HEK293 (cell line): ENCODE data around the gene UCN2.
"Not testable (repeated sequence)": the region's sequence is repeated elsewhere in the genome, so short reads cannot be mapped to it uniquely, and the experiment has no call there.

Experiments
- ZNF214 ChIP-seq: fragments of 450-650 bp; formaldehyde crosslinking; IDR thresholded peaks from 2 replicates; pipeline ENCODE4 v1.5.1; 2017; ENCODE audit warnings: missing biosample characterization, mild to moderate bottlenecking, missing genetic modification characterization, borderline replicate concordance
- ZNF239 ChIP-seq: fragments of 450-650 bp; formaldehyde crosslinking; IDR thresholded peaks from 2 replicates; pipeline ENCODE4 v1.5.1; 2016; ENCODE audit warnings: missing biosample characterization, missing genetic modification characterization
- ZNF24 ChIP-seq: fragments of 450-650 bp; formaldehyde crosslinking; IDR thresholded peaks from 2 replicates; pipeline ENCODE4 v1.5.1; 2016; ENCODE audit warnings: missing biosample characterization, missing genetic modification characterization
- ZNF623 ChIP-seq: fragments of 450-650 bp; formaldehyde crosslinking; IDR thresholded peaks from 2 replicates; pipeline ENCODE4 v1.5.1; 2016; ENCODE audit warnings: missing biosample characterization, missing genetic modification characterization
- TF ChIP-seq, protein P1 (sequence below): fragments of 450-650 bp; formaldehyde crosslinking; IDR thresholded peaks from 2 replicates; pipeline ENCODE4 v1.5.1; 2016; ENCODE audit warnings: missing biosample characterization, missing genetic modification characterization
- TF ChIP-seq, protein P2 (sequence below): fragments of 450-650 bp; formaldehyde crosslinking; IDR thresholded peaks from 2 replicates; pipeline ENCODE4 v1.5.1; 2016; ENCODE audit warnings: missing biosample characterization, missing genetic modification characterization, low read depth
- TF ChIP-seq, protein P3 (sequence below): fragments of 450-650 bp; formaldehyde crosslinking; IDR thresholded peaks from 2 replicates; pipeline ENCODE4 v1.5.1; 2016; ENCODE audit warnings: missing biosample characterization, missing genetic modification characterization
- TF ChIP-seq, protein P4 (sequence below): fragments of 450-650 bp; formaldehyde crosslinking; IDR thresholded peaks from 2 replicates; pipeline ENCODE4 v1.5.1; 2016; ENCODE audit warnings: missing biosample characterization, missing genetic modification characterization
- TF ChIP-seq, protein P5 (sequence below): fragments of 450-650 bp; formaldehyde crosslinking; IDR thresholded peaks from 2 replicates; pipeline ENCODE4 v1.5.1; 2016; ENCODE audit warnings: missing biosample characterization, missing genetic modification characterization
- TF ChIP-seq, protein P6 (sequence below): fragments of 450-650 bp; formaldehyde crosslinking; IDR thresholded peaks from 2 replicates; pipeline ENCODE4 v1.5.1; 2016; ENCODE audit warnings: missing biosample characterization, missing genetic modification characterization, borderline replicate concordance
- TF ChIP-seq, protein P7 (sequence below): fragments of 450-650 bp; formaldehyde crosslinking; IDR thresholded peaks from 2 replicates; pipeline ENCODE4 v1.5.1; 2017; ENCODE audit warnings: missing biosample characterization, missing genetic modification characterization

DNA sequence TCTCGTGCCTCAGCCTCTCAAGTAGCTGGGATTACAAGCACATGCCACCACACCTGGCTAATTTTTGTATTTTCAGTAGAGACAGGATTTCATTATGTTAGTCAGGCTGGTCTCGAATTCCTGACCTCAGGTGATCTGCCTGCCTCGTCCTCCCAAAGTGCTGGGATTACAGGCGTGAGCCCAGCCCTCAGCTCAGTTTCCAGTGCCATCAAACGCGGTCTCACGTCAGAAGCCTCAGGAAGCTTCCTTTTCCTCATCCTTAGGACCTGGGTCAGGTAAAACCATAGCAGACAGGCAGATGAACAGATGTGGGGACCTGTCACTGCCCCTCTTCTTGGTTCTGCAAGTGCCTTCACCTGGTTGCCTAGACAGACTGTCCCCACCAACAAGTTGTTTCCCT lies 11.9 kb downstream of the UCN2 start:
- TF ChIP-seq ZNF214 (tag by site-specific recombination); ZNF24 (tag by site-specific recombination); ZNF239 (tag by site-specific recombination); ZNF623: not testable (repeated sequence)
- TF ChIP-seq, protein P1, sequence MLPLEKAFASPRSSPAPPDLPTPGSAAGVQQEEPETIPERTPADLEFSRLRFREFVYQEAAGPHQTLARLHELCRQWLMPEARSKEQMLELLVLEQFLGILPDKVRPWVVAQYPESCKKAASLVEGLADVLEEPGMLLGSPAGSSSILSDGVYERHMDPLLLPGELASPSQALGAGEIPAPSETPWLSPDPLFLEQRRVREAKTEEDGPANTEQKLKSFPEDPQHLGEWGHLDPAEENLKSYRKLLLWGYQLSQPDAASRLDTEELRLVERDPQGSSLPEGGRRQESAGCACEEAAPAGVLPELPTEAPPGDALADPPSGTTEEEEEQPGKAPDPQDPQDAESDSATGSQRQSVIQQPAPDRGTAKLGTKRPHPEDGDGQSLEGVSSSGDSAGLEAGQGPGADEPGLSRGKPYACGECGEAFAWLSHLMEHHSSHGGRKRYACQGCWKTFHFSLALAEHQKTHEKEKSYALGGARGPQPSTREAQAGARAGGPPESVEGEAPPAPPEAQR (tag by site-specific recombination), result not testable (repeated sequence)
- TF ChIP-seq, protein P2, sequence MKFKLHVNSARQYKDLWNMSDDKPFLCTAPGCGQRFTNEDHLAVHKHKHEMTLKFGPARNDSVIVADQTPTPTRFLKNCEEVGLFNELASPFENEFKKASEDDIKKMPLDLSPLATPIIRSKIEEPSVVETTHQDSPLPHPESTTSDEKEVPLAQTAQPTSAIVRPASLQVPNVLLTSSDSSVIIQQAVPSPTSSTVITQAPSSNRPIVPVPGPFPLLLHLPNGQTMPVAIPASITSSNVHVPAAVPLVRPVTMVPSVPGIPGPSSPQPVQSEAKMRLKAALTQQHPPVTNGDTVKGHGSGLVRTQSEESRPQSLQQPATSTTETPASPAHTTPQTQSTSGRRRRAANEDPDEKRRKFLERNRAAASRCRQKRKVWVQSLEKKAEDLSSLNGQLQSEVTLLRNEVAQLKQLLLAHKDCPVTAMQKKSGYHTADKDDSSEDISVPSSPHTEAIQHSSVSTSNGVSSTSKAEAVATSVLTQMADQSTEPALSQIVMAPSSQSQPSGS (tag by site-specific recombination), result not testable (repeated sequence)
- TF ChIP-seq, protein P3, sequence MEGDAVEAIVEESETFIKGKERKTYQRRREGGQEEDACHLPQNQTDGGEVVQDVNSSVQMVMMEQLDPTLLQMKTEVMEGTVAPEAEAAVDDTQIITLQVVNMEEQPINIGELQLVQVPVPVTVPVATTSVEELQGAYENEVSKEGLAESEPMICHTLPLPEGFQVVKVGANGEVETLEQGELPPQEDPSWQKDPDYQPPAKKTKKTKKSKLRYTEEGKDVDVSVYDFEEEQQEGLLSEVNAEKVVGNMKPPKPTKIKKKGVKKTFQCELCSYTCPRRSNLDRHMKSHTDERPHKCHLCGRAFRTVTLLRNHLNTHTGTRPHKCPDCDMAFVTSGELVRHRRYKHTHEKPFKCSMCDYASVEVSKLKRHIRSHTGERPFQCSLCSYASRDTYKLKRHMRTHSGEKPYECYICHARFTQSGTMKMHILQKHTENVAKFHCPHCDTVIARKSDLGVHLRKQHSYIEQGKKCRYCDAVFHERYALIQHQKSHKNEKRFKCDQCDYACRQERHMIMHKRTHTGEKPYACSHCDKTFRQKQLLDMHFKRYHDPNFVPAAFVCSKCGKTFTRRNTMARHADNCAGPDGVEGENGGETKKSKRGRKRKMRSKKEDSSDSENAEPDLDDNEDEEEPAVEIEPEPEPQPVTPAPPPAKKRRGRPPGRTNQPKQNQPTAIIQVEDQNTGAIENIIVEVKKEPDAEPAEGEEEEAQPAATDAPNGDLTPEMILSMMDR (tag by site-specific recombination), result not testable (repeated sequence)
- TF ChIP-seq, protein P4, sequence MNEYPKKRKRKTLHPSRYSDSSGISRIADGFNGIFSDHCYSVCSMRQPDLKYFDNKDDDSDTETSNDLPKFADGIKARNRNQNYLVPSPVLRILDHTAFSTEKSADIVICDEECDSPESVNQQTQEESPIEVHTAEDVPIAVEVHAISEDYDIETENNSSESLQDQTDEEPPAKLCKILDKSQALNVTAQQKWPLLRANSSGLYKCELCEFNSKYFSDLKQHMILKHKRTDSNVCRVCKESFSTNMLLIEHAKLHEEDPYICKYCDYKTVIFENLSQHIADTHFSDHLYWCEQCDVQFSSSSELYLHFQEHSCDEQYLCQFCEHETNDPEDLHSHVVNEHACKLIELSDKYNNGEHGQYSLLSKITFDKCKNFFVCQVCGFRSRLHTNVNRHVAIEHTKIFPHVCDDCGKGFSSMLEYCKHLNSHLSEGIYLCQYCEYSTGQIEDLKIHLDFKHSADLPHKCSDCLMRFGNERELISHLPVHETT (tag by site-specific recombination), result not testable (repeated sequence)
- TF ChIP-seq, protein P5, sequence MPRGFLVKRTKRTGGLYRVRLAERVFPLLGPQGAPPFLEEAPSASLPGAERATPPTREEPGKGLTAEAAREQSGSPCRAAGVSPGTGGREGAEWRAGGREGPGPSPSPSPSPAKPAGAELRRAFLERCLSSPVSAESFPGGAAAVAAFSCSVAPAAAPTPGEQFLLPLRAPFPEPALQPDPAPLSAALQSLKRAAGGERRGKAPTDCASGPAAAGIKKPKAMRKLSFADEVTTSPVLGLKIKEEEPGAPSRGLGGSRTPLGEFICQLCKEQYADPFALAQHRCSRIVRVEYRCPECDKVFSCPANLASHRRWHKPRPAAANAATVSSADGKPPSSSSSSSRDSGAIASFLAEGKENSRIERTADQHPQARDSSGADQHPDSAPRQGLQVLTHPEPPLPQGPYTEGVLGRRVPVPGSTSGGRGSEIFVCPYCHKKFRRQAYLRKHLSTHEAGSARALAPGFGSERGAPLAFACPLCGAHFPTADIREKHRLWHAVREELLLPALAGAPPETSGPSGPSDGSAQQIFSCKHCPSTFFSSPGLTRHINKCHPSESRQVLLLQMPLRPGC, result not testable (repeated sequence)
- TF ChIP-seq, protein P6, sequence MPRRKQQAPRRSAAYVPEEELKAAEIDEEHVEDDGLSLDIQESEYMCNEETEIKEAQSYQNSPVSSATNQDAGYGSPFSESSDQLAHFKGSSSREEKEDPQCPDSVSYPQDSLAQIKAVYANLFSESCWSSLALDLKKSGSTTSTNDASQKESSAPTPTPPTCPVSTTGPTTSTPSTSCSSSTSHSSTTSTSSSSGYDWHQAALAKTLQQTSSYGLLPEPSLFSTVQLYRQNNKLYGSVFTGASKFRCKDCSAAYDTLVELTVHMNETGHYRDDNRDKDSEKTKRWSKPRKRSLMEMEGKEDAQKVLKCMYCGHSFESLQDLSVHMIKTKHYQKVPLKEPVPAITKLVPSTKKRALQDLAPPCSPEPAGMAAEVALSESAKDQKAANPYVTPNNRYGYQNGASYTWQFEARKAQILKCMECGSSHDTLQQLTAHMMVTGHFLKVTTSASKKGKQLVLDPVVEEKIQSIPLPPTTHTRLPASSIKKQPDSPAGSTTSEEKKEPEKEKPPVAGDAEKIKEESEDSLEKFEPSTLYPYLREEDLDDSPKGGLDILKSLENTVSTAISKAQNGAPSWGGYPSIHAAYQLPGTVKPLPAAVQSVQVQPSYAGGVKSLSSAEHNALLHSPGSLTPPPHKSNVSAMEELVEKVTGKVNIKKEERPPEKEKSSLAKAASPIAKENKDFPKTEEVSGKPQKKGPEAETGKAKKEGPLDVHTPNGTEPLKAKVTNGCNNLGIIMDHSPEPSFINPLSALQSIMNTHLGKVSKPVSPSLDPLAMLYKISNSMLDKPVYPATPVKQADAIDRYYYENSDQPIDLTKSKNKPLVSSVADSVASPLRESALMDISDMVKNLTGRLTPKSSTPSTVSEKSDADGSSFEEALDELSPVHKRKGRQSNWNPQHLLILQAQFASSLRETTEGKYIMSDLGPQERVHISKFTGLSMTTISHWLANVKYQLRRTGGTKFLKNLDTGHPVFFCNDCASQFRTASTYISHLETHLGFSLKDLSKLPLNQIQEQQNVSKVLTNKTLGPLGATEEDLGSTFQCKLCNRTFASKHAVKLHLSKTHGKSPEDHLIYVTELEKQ (tag by site-specific recombination), result not testable (repeated sequence)
- TF ChIP-seq, protein P7, sequence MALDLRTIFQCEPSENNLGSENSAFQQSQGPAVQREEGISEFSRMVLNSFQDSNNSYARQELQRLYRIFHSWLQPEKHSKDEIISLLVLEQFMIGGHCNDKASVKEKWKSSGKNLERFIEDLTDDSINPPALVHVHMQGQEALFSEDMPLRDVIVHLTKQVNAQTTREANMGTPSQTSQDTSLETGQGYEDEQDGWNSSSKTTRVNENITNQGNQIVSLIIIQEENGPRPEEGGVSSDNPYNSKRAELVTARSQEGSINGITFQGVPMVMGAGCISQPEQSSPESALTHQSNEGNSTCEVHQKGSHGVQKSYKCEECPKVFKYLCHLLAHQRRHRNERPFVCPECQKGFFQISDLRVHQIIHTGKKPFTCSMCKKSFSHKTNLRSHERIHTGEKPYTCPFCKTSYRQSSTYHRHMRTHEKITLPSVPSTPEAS, result not testable (repeated sequence)
